Ascending aorta (tissue), 2 donors: ENCODE results near the gene PTPRG. TPM values are rescaled to one million over a fixed set of nuclear protein-coding genes. Genes with fewer than 3 reads are reported as not detected.
"Not testable (repeated sequence)": the region's sequence is repeated elsewhere in the genome, so short reads cannot be mapped to it uniquely, and the experiment has no call there.

Experiments
- DNase-seq, 2 donors: peaks; one replicate each; pipeline ENCODE4 v3.0.0-alpha.2; 2019; ENCODE audit warnings: low spot score in 2 of 2
- H3K27ac ChIP-seq, 2 donors: fragments of 200-600 bp; sonication (generic); one replicate each; pipeline ENCODE4 v1.5.1; 2016 to 2017; ENCODE audit warnings: mild to moderate bottlenecking in 1 of 2
- H3K27me3 ChIP-seq: fragments of 200-600 bp; sonication (generic); one replicate; pipeline ENCODE4 v1.5.1; 2017
- H3K36me3 ChIP-seq, 2 donors: fragments of 200-600 bp; sonication (generic); one replicate each; pipeline ENCODE4 v1.5.1; 2016
- H3K4me1 ChIP-seq, 2 donors: fragments of 200-600 bp; sonication (generic); one replicate each; pipeline ENCODE4 v1.5.1; 2016 to 2017; ENCODE audit warnings: mild to moderate bottlenecking in 1 of 2
- H3K4me3 ChIP-seq, 2 donors: fragments of 200-600 bp; sonication (generic); one replicate each; pipeline ENCODE4 v1.5.1; 2016 to 2017; ENCODE audit warnings: mild to moderate bottlenecking in 1 of 2
- H3K9me3 ChIP-seq, 2 donors: fragments of 200-600 bp; sonication (generic); one replicate each; pipeline ENCODE4 v1.5.1; 2016
- intact Hi-C: fragments of 100-400 bp; cut with DNase I; formaldehyde crosslinking; loops from one replicate; pipeline ENCODE4 v1.15.1; 2023
- total RNA-seq: library from RNA; depleted of rRNA; stranded (reverse); fragments of >200 nt; gene quantifications from one replicate; pipeline ENCODE4 v1.1.0, GENCODE V29; 2016
- TF ChIP-seq, protein P1 (sequence below), 3 experiments: fragments of 200-600 bp in 2 of 3; fragments of 450-650 bp in 1 of 3; sonication (generic) in 2 of 3; IDR thresholded peaks; one replicate each; pipeline ENCODE4 v1.5.1; 2016 to 2019; ENCODE audit warnings: antibody characterized with exemption in 3 of 3, mild to moderate bottlenecking in 1 of 3, moderate library complexity in 1 of 3

The PTPRG gene
- total RNA-seq, 1 donor from 2014 or later = 129 TPM

DNA sequence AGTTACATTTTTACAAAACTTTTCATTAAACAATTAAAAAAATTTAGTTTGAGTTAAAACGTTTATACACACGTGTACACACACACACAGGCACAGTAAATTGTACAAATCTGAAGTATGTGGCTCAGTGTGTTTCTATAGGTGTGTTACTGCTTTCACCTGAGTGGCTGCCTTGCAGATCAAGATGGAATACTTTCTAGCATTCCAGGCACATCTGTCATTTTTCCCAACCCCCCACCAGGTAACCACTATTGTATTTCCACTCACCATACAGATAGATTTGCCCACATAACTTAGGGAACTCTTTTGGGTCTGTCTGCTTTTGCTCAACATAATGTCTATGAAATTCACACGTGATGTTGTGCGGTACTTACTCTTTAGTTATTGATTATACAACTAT lies 141.1 kb downstream of the PTPRG start:
- H3K9me3 ChIP-seq = no peaks in the 10 kb centered on the region
- intact Hi-C loops = loop anchor here (10.0 kb wide), 1 partner anchor 48 kb away; no protein-coding TSS in a partner anchor
- no peaks in the 10 kb centered on the region for H3K4me1 ChIP-seq
- no peak for DNase-seq
- H3K27ac ChIP-seq = no peak overlapping the region
- no peaks in the 10 kb centered on the region for H3K36me3 ChIP-seq
- no peaks in the 10 kb centered on the region for H3K27me3 ChIP-seq
- TF ChIP-seq, protein P1, sequence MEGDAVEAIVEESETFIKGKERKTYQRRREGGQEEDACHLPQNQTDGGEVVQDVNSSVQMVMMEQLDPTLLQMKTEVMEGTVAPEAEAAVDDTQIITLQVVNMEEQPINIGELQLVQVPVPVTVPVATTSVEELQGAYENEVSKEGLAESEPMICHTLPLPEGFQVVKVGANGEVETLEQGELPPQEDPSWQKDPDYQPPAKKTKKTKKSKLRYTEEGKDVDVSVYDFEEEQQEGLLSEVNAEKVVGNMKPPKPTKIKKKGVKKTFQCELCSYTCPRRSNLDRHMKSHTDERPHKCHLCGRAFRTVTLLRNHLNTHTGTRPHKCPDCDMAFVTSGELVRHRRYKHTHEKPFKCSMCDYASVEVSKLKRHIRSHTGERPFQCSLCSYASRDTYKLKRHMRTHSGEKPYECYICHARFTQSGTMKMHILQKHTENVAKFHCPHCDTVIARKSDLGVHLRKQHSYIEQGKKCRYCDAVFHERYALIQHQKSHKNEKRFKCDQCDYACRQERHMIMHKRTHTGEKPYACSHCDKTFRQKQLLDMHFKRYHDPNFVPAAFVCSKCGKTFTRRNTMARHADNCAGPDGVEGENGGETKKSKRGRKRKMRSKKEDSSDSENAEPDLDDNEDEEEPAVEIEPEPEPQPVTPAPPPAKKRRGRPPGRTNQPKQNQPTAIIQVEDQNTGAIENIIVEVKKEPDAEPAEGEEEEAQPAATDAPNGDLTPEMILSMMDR (IDR thresholded peaks at IDR 0.05) = no peak
- no peak overlapping the region for H3K4me3 ChIP-seq

DNA sequence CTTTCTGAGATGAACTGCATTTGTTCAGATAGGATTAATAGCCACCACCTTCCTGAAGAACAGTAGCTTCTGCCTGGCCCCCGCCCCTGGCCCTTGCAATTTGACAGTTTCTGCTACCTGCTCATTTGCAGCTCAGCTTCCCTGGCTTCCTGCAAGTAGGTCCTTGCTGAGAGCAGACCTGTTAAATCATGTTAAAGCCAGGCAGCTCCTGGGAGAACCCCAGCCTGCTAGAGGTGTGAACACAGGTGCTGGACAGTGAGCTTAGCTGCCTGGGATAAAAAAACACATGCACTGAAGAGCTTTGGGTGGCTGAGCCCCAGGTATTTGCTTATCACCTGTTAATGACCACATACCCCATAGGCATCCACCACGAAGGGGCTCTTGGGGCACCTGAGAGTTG lies 143.4 kb downstream of the PTPRG start:
- TF ChIP-seq, protein P1 (IDR thresholded peaks at IDR 0.05) = no peak
- no peak for DNase-seq
- H3K27ac ChIP-seq = no peak overlapping the region

GRCh38 chr3:61707492-61707891 lies 146.1 kb downstream of the PTPRG start:
- TF ChIP-seq, protein P1 (IDR thresholded peaks at IDR 0.05) = no peak
- H3K9me3 ChIP-seq = no peaks in the 10 kb centered on the region
- no peaks in the 10 kb centered on the region for H3K36me3 ChIP-seq
- no peak overlapping the region for H3K27ac ChIP-seq
- no peak overlapping the region for H3K4me3 ChIP-seq
- peaks cover 0 to 4% of the 10 kb centered on the region in 2 donors for H3K4me1 ChIP-seq
- intact Hi-C loops = loop anchor here (10.0 kb wide), 1 partner anchor 53 kb away; no protein-coding TSS in a partner anchor
- no peaks in the 10 kb centered on the region for H3K27me3 ChIP-seq
- no peak for DNase-seq

More for the DNA sequence above, 143.4 kb downstream of the PTPRG start:
- Histone ChIP-seq H3K9me3 (no peaks in the 10 kb centered on the region), H3K36me3 (no peaks in the 10 kb centered on the region), H3K4me3 (no peak overlapping the region), H3K4me1 (peaks cover 0 to 4% of the 10 kb centered on the region in 2 donors), H3K27me3 (no peaks in the 10 kb centered on the region)
- intact Hi-C loops = loop anchor here (10.0 kb wide), 1 partner anchor 50 kb away; no protein-coding TSS in a partner anchor

DNA sequence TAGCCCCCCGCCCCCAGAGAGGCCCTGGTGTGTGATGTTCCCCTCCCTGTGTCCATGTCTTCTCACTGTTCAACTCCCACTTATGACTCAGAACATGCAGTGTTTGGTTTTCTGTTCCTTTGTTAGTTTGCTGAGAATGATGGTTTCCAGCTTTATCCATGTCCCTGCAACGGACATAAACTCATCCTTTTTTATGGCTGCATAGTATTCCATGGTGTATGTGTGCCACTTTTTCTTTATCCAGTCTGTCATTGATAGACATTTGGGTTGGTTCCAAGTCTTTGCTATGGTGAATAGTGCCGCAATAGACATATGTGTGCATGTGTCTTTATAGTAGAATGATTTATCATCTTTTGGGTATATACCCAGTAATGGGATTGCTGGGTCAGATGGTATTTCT lies 149.5 kb downstream of the PTPRG start:
- H3K36me3 ChIP-seq, DNase-seq, H3K9me3 ChIP-seq, H3K4me1 ChIP-seq, intact Hi-C loops, H3K4me3 ChIP-seq, H3K27me3 ChIP-seq, H3K27ac ChIP-seq: not testable (repeated sequence)

DNA sequence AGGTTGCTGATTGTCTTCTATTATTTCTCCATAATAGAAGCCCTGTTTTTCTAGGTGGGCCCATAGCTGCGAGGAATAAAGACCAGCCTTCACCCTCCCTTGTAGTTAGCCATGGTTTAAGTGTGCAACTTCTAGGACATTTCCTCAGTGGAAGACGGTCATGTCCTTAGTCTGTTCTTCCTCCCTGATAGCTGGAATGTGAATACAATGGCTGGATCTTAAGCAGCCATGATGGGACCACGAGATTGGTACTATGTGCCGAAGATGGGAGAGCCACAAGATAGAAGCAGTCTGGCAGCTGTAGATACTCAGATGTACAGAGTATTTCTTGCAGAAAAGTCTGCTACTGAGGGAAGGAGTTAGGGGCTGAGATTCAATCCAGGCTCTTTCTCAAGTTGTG lies 152.9 kb downstream of the PTPRG start:
- Histone ChIP-seq H3K27ac (no peak overlapping the region), H3K27me3 (no peaks in the 10 kb centered on the region), H3K36me3 (no peaks in the 10 kb centered on the region), H3K4me3 (no peak overlapping the region), H3K9me3 (no peaks in the 10 kb centered on the region), H3K4me1 (peaks cover 0 to 2% of the 10 kb centered on the region in 2 donors)
- no peak for DNase-seq
- TF ChIP-seq, protein P1 (IDR thresholded peaks at IDR 0.05) = no peak
- intact Hi-C loops = no loop called here

DNA sequence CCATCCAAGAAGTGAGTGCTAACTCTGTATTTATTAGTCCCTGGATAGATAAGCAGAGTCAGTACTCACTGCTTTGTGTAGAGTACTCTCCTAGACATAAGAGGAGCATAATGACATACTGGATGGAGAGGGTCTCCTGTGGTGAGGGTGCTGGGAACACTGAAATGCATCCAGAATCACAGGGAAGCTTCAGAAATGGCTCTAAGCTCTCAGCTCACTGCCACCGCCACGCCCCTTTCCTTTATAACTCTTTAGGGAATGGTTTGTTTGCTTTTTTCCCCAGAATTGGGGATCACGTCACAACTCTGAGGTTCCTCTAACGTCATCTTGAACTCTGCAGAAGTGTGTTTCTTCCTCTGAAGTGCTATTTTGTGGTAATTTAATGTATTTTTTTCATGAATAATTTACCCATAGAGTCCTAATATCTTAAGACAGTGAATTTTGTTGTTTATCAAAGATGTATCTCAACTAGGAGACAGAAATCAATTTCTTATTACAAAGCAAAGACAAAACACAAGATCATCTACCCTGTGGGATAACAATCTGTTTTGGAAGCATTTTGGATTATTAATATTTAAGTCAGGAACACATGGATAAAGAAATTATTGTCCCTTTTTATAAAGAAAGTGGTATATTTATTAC lies 154.6 kb downstream of the PTPRG start:
- no peaks in the 10 kb centered on the region for H3K27me3 ChIP-seq
- no peak overlapping the region for H3K4me3 ChIP-seq
- peaks cover 0 to 11% of the 10 kb centered on the region in 2 donors for H3K4me1 ChIP-seq
- no peaks in the 10 kb centered on the region for H3K9me3 ChIP-seq
- no peaks in the 10 kb centered on the region for H3K36me3 ChIP-seq
- intact Hi-C loops = no loop called here
- DNase-seq = no peak
- H3K27ac ChIP-seq = no peak overlapping the region
- TF ChIP-seq, protein P1 (IDR thresholded peaks at IDR 0.05) = no peak

DNA sequence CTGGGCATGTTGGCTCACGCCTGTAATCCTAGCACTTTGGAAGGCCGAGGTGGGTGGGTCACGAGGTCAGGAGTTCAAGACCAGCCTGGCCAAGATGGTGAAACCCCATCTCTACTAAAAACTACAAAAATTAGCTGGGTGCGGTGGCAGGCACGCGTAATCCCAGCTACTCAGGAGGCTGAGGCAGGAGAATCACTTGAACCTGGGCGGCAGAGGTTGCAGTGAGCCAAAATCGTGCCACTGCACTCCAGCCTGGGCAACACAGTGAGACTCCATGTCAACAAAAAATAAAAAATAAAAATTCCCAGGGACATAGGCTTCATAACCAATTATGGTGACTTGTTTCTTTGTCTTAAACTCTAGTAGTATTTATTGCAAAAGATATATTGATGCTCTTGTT lies 155.3 kb downstream of the PTPRG start:
- peaks cover 0 to 11% of the 10 kb centered on the region in 2 donors for H3K4me1 ChIP-seq
- intact Hi-C loops, H3K9me3 ChIP-seq, H3K27ac ChIP-seq, H3K36me3 ChIP-seq, H3K4me3 ChIP-seq, DNase-seq, H3K27me3 ChIP-seq: not testable (repeated sequence)
